Measurements from ENCODE around the gene PDXP.

The PDXP gene

DNA sequence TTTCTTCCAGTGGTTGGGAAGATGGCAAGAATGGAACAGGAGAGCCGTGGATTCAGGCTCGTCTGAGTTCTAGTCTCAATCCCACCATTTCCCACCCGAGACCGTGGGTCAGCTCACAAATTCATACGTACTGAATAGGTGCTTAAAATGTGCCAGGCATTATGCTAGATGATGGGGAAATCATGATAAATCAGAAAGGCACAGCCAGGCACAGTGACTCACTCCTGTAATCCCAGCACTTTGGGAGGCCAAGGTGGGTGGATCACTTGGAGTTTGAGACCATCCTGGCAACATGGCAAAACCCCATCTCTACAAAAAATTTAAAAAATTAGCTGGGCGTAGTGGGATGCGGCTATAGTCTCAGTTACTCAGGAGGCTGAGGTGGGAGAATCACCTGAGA, 45.4 kb downstream of the PDXP start:
- no peak for DNase-seq

DNA sequence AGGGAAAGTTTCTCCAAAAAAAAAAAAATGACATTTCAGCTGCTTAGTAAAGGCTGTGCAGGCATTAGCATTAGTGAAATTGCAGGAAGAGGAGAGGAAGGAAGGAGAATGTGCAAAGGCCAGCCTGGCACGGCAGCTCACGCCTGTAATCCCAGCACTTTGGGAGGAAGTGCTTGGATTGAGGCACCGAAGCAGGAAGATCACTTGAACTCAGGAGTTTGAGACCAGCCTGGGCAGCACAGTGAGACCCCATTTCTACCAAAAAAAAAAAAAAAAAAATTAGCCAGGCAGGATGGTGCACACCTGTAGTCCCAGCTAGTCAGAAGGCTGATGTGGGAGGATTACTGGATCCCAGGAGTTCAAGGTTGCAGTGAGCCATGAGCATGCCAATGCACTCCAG, 46.1 kb downstream of the PDXP start:
- no peak for DNase-seq

DNA sequence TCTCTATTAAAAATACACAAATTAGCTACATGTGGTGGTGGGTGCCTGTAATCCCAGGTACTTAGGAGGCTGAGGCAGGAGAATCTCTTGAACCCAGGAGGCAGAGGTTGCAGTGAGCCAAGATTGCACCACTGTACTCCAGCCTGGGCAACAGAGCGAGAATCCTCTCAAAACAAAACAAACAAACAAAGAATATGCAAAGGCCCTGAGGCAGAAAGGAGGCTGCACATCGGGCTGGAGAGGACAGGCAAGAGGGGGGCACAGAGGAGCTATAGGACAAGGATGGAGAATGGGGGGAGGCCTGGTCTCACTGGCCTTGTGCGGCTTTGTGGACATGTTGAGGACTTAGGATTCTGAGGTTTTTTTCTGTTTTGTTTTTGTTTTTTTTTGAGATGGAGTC, 46.7 kb downstream of the PDXP start:
- DNase-seq: no peak

DNA sequence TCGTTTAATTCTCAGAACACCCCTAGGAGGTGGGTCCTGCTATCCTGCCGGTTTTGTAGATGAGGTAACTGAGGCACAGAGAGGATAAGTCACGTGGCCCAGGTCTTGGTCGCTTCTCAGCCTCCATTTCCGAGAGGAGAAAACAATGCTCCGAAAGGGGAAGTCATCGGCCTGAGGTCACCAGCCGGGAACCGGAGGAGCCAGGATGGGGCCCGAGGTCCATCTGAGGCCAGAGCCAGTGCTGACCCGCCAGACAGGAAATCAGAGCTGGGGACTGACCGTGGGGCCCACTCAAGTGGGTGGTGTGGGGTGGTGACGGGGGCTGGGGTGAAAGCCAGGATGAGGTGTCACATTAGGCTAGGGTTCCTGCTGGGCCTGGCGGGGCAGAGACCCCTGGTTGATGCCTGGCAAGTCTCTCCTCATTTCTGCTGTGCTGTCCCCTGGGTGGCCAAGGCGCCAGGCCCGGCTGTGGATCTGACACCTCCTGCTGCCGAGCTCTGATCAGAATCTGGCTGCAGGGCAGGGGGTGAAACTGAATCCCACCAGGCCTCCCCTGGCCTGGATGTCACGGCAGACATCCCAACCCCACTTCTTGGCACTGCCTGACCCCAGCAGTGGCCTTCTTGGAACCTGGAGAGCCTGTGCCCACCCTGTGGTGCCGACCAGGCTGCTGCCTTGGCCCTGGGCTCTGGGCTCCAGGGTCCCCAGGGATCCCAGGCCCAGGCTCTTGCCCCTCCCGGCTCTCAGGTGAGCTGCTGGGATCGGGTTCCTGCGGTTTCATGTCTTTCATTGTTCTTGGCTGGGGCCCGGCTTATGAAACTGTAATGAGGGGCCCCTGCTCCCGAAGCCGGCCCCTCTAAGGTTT, 50.3 kb downstream of the PDXP start:
- no peak for DNase-seq

DNA sequence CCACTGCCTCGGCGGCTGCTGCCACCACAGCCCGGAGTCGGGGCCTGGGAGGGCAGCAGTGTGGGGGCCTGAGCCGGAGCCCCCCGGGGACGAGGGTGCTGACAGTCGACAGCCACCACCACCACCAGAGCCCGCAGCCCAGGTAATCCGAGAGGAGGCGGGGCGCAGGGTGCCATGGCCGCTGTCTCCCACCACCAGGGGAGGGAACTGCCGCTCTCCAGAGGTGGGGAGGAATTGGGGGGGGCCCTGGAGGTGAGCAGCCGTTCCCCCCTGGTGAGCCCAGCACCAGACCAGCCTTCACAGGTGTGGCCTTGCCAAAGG, 50.9 kb downstream of the PDXP start:
- no peak for DNase-seq

DNA sequence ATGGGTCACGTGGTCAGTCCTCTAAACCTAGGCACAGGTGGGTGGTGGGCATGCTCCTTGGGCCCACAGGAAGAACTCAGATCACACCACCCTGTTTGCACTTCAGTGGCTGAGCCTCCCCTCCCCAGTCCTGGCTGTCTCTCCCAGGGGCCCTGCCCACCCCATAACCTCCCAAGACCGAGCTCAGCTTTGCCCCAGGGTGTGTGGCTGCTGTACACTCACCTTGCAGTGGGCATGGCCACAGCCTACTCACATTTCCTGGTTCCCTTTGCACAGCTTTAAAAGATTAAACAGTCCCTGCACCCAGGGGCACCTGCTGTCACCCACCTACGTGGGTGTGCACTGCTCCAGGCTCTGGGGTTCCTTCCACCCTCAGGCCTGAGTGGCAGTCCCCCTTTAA, 52.2 kb downstream of the PDXP start:
- no peak for DNase-seq

DNA sequence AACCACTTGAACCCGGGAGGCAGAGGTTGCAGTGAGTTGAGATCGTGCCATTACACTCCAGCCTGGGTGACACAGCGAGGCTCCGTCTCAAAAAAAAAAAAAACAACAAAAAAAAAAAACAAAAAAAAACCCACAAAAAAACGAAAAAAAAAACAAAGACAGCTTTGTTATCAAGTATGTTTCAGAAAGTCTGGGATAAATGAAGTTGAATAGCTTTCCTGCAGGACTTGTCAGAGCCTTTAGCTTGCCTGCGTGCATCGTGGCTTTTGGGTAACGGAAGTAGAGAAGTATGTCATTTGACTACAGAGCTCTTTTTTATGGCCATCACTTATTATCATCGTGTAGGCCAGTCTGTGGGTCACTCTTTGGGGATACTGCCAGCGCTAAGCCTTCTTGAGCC, 53.0 kb downstream of the PDXP start:
- DNase-seq: no peak

DNA sequence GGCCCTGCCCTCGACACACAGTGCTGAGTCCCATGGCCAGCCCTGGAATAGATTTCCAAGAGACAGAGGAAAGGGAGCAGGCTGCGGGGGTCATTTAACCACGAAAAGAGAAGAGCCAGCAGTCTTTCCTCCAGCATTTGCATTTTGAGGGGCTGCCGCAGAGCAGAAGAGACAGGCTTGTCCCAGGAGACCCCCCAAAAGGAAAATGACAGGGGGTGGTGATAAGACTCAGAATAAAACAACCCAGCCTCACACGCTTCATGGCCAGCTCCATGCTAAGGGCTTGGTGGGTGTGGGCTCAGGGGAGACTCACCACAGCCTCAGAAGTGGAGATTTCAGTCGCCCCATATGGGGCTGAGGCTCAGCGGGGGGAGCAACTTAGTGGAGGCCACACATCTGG, 55.2 kb downstream of the PDXP start:
- DNase-seq: no peak

DNA sequence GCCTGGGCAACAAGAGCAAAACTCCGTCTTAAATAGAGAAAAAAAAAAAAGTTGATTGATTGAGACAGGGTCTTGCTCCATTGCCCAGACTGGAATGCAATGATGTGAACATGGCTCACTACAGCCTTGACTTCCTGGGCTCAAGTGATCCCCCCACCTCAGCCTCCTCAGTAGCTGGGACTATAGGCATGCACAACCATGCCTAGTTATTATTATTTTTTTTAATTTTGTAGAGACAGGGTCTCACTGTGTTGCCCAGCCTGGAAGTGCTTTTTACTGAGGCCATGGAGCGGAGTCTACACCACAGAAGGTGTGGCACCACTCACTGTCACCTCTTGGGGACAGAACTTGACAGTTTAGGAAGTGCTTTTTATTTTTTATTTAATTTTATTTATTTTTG, 56.1 kb downstream of the PDXP start:
- no peak for DNase-seq

DNA sequence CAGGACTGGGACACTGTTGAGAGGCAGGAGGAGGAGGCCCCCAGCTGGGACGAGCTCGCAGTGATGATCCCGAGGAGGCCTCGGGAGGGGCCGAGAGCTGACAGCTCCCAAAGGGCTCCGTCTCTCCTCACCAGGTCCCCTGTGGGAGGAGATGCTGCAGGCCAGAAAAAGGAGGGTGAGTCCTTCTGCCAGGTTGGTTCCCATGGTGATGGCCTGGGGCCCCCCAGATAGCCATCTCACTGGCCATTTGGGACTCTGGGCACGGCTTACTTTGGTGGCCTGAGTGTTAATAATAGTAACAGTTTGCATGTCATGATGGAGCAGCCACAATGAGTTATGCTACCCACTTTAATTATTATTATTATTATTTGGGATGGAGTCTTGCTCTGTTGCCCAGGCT, 57.2 kb downstream of the PDXP start:
- no peak for DNase-seq

Data from eye (tissue), 1 donor.